ENCODE measurements around the gene SALL1. TPM values are rescaled to one million over a fixed set of nuclear protein-coding genes. Genes with fewer than 3 reads are reported as not detected.

SALL1 gene
- total and polyA plus RNA-seq, 2 donors (not counting 3 experiments of a cell fraction or from before 2014, with no cell fraction given) = not detected

DNA sequence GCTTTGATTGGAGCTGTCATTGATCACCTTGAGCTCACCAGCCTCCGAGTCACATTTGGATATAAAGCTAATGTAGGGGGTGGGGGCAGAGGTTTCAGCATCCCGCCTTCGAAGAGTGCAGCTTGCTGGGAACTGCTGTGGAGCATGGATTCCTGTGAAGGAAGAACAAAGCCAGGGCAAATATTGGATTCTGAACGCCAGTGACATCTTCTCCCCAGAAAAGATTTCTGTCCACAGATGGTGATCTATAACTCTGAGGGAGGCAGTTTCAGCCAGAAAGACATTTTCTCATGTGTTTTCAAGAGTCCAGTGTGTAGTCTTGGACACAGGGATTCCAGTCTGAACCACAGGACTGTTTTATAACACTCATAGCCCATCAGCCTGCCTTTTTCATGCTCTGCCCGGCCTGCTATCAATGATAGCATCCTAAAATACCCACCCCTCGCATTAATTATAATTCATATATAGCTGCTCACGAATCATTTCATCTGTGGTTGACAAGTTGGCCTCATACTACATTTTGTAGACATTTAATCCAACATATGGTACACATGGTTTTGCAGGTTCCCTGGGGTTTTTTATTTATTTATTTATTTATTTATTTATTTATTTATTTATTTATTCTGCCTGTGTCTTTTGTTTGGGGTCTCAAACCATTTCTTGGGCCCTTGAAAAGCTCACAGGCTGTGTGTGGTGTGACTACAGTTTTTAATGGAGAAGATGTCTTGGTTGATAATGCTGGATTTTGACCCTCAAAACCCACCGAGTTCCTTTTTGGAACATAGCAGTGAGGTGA, 47.1 kb upstream of the SALL1 start:
- FAIRE-seq (no peak), DNase-seq (ENCODE audit: low read depth, low spot score) (no peak)
- Histone ChIP-seq H3K9me3 (replicated peaks; ENCODE audit: control insufficient read depth, insufficient read depth, low read length) (peaks cover 2% of the 10 kb centered on the region), H2AFZ (ENCODE audit: low read depth, low read length) (no peak overlapping the region), H3K9me1 (replicated peaks; ENCODE audit: control insufficient read depth, extremely low read depth, insufficient read depth, low read length) (no peaks in the 10 kb centered on the region), H3K36me3 (ENCODE audit: control insufficient read depth in 2 of 2, extremely low read depth in 1 of 2, insufficient read depth in 2 of 2, low read length in 2 of 2) (no peaks in the 10 kb centered on the region), H3K27ac (ENCODE audit: insufficient read depth, low read depth, low read length) (no peak overlapping the region), H3K4me2 (ENCODE audit: insufficient read depth, low read length) (no peak overlapping the region), H3K79me2 (ENCODE audit: control insufficient read depth, insufficient read depth, low read length) (no peaks in the 10 kb centered on the region), H3K4me3 (replicated peaks in 1 of 3; ENCODE audit: insufficient read depth in 1 of 3, low read depth in 1 of 3, low read length in 3 of 3) (no peak overlapping the region), H3K9ac (replicated peaks; ENCODE audit: extremely low read depth, insufficient read depth, low read length) (no peak overlapping the region), H3K27me3 (ENCODE audit: control insufficient read depth in 2 of 2, insufficient read depth in 2 of 2, low read length in 2 of 2) (no peaks in the 10 kb centered on the region), H3K4me1 (ENCODE audit: control insufficient read depth, extremely low read depth, insufficient read depth, low read length) (no peaks in the 10 kb centered on the region), H4K20me1 (replicated peaks; ENCODE audit: control insufficient read depth, extremely low read depth, insufficient read depth, low read length) (no peaks in the 10 kb centered on the region)
- dilution Hi-C loops (cut with MboI; ENCODE audit: extremely low pct_ligation_motif_present, low sequenced_read_pairs) (no loop called here), intact Hi-C loops (cut with micrococcal nuclease) (no loop called here)
- ChIA-PET POLR2A (no interaction called here), CTCF (no interaction called here)
- BruUV-seq (replicated peaks) = no TSS peak
- TF ChIP-seq POLR2A (IDR thresholded peaks at IDR 0.05; ENCODE audit: low read depth, low read length) (no peak), JUN (IDR thresholded peaks at IDR 0.05; ENCODE audit: borderline replicate concordance, insufficient read depth, insufficient read length, low read depth) (no peak), GATA2 (IDR thresholded peaks at IDR 0.05; ENCODE audit: insufficient read depth, insufficient read length, low read depth, low read length) (no peak), MYC (IDR thresholded peaks at IDR 0.05; ENCODE audit: low read depth, low read length) (no peak), POLR2AphosphoS5 (IDR thresholded peaks at IDR 0.05; ENCODE audit: insufficient read depth, low read depth, low read length) (no peak)
- TF ChIP-seq, protein P1, sequence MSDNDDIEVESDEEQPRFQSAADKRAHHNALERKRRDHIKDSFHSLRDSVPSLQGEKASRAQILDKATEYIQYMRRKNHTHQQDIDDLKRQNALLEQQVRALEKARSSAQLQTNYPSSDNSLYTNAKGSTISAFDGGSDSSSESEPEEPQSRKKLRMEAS (IDR thresholded peaks at IDR 0.05; ENCODE audit: insufficient read depth, insufficient read length) = no peak

DNA sequence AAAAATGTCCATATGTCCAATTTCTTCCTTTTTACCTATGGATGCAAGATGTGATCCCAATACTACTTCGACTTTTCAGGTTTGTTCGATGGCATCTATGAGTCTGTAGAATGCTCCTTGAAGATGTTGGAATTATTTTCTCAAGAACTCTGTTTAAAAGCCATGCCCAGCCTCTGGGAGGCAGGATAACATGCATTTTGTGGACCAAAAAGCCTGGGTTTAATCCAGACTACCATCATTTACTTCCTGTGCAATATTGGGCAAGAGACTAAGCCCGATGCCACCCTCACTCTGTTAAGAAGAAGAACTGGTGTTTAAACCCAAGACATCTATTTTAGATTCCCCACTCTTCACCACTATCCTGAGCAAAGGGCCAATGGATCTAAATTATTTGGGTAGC, 42.8 kb upstream of the SALL1 start:
- BruUV-seq (replicated peaks) = no TSS peak
- POLR2A ChIA-PET = no interaction called here
- no peak for DNase-seq (ENCODE audit: low read depth, low spot score)
- no peaks in the 10 kb centered on the region for H3K9me1 ChIP-seq (replicated peaks; ENCODE audit: control insufficient read depth, extremely low read depth, insufficient read depth, low read length)
- CTCF ChIA-PET = no interaction called here
- dilution Hi-C loops (cut with MboI; ENCODE audit: extremely low pct_ligation_motif_present, low sequenced_read_pairs) (no loop called here), intact Hi-C loops (cut with micrococcal nuclease) (no loop called here)
- H3K4me3 ChIP-seq (replicated peaks in 1 of 3; ENCODE audit: insufficient read depth in 1 of 3, low read depth in 1 of 3, low read length in 3 of 3) = no peak overlapping the region
- H4K20me1 ChIP-seq (replicated peaks; ENCODE audit: control insufficient read depth, extremely low read depth, insufficient read depth, low read length) = no peaks in the 10 kb centered on the region
- no peaks in the 10 kb centered on the region for H3K4me1 ChIP-seq (ENCODE audit: control insufficient read depth, extremely low read depth, insufficient read depth, low read length)
- no peaks in the 10 kb centered on the region for H3K36me3 ChIP-seq (ENCODE audit: control insufficient read depth in 2 of 2, extremely low read depth in 1 of 2, insufficient read depth in 2 of 2, low read length in 2 of 2)
- no peak for FAIRE-seq
- no peak overlapping the region for H2AFZ ChIP-seq (ENCODE audit: low read depth, low read length)
- H3K9me3 ChIP-seq (replicated peaks; ENCODE audit: control insufficient read depth, insufficient read depth, low read length) = peaks cover 2% of the 10 kb centered on the region
- H3K27ac ChIP-seq (ENCODE audit: insufficient read depth, low read depth, low read length) = no peak overlapping the region
- H3K9ac ChIP-seq (replicated peaks; ENCODE audit: extremely low read depth, insufficient read depth, low read length) = no peak overlapping the region
- H3K4me2 ChIP-seq (ENCODE audit: insufficient read depth, low read length) = no peak overlapping the region
- TF ChIP-seq EZH2 (IDR thresholded peaks at IDR 0.05; ENCODE audit: borderline replicate concordance, low read depth, low read length, severe bottlenecking) = no peak
- TF ChIP-seq, protein P2, sequence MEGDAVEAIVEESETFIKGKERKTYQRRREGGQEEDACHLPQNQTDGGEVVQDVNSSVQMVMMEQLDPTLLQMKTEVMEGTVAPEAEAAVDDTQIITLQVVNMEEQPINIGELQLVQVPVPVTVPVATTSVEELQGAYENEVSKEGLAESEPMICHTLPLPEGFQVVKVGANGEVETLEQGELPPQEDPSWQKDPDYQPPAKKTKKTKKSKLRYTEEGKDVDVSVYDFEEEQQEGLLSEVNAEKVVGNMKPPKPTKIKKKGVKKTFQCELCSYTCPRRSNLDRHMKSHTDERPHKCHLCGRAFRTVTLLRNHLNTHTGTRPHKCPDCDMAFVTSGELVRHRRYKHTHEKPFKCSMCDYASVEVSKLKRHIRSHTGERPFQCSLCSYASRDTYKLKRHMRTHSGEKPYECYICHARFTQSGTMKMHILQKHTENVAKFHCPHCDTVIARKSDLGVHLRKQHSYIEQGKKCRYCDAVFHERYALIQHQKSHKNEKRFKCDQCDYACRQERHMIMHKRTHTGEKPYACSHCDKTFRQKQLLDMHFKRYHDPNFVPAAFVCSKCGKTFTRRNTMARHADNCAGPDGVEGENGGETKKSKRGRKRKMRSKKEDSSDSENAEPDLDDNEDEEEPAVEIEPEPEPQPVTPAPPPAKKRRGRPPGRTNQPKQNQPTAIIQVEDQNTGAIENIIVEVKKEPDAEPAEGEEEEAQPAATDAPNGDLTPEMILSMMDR (IDR thresholded peaks at IDR 0.05; ENCODE audit: extremely low read depth in 1 of 2, insufficient read depth in 1 of 2, low read depth in 1 of 2, low read length in 2 of 2) = no peak
- TF ChIP-seq MYC (IDR thresholded peaks at IDR 0.05; ENCODE audit: low read depth, low read length) = no peak
- TF ChIP-seq POLR2A (IDR thresholded peaks at IDR 0.05; ENCODE audit: low read depth, low read length) = no peak
- no peaks in the 10 kb centered on the region for H3K79me2 ChIP-seq (ENCODE audit: control insufficient read depth, insufficient read depth, low read length)
- H3K27me3 ChIP-seq (ENCODE audit: control insufficient read depth in 2 of 2, insufficient read depth in 2 of 2, low read length in 2 of 2) = no peaks in the 10 kb centered on the region
